Left ventricle myocardium inferior (tissue), 1 donor: ENCODE results near the gene ROS1. TPM values are rescaled to one million over a fixed set of nuclear protein-coding genes. Genes with fewer than 3 reads are reported as not detected.

Experiments used
- DNase-seq: peaks from one replicate; pipeline ENCODE4 v3.0.0-alpha.2; 2020
- H3K27ac ChIP-seq: fragments of 200-600 bp; replicated peaks from 2 replicates; pipeline ENCODE4 v1.8.0; 2021
- H3K27me3 ChIP-seq: fragments of 200-600 bp; 2 replicates; pipeline ENCODE4 v1.8.0; 2021; ENCODE audit warnings: low read depth
- H3K36me3 ChIP-seq: fragments of 200-600 bp; 2 replicates; pipeline ENCODE4 v1.8.0; 2021
- H3K4me1 ChIP-seq: fragments of 200-600 bp; 2 replicates; pipeline ENCODE4 v1.8.0; 2021
- H3K4me3 ChIP-seq: fragments of 200-600 bp; 2 replicates; pipeline ENCODE4 v1.8.0; 2021; ENCODE audit warnings: mild to moderate bottlenecking, moderate library complexity
- H3K9me3 ChIP-seq: fragments of 200-600 bp; replicated peaks from 2 replicates; pipeline ENCODE4 v1.8.0; 2021
- CTCF ChIP-seq: fragments of 200-600 bp; IDR thresholded peaks from 2 replicates; pipeline ENCODE4 v1.8.0; 2021; ENCODE audit warnings: antibody characterized with exemption, mild to moderate bottlenecking, borderline replicate concordance
- intact Hi-C: fragments of 100-400 bp; cut with micrococcal nuclease; formaldehyde crosslinking; loops from one replicate; pipeline ENCODE4 v1.11.0; 2022
- total RNA-seq: library from RNA; stranded (reverse); fragmentation: NEBNext Ultra II Directional; extraction: Animal tissue kit (Norgen Biotek cat#: 25700); gene quantifications from one replicate; pipeline ENCODE4 v1.2.1, GENCODE V29; 2021
- donor health status: DM: no; HTN: yes; CAD: no; lungs with severe emphysema.

Gene ROS1
- total RNA-seq, 1 donor from 2014 or later = 0.08 TPM

GRCh38 chr6:117389227-117390057 lies 36.3 kb downstream of the ROS1 start:
- no peak for DNase-seq
- no peak overlapping the region for H3K27ac ChIP-seq
- H3K36me3 ChIP-seq = no peaks in the 10 kb centered on the region
- intact Hi-C loops = no loop called here
- H3K27me3 ChIP-seq = no peaks in the 10 kb centered on the region
- TF ChIP-seq CTCF = no peak
- no peaks in the 10 kb centered on the region for H3K4me1 ChIP-seq
- H3K9me3 ChIP-seq = peaks cover under 1% of the 10 kb centered on the region
- no peak overlapping the region for H3K4me3 ChIP-seq

- intact Hi-C loops = no loop called here
- no peaks in the 10 kb centered on the region for H3K36me3 ChIP-seq
- TF ChIP-seq CTCF = no peak
These were observed 38.2 kb downstream of the ROS1 start for GRCh38 chr6:117387454-117387974.

GRCh38 chr6:117384659-117385058 lies 41.1 kb downstream of the ROS1 start:
- no peak for TF ChIP-seq CTCF
- no peak overlapping the region for H3K4me3 ChIP-seq
- no peak overlapping the region for H3K27ac ChIP-seq
- peaks cover 4% of the 10 kb centered on the region for H3K9me3 ChIP-seq
- H3K36me3 ChIP-seq = no peaks in the 10 kb centered on the region
- DNase-seq = no peak
- no peaks in the 10 kb centered on the region for H3K4me1 ChIP-seq
- intact Hi-C loops = no loop called here
- H3K27me3 ChIP-seq = no peaks in the 10 kb centered on the region

More at GRCh38 chr6:117387454-117387974, 38.2 kb downstream of the ROS1 start:
- DNase-seq = no peak
- Histone ChIP-seq H3K9me3 (peaks cover 4% of the 10 kb centered on the region), H3K4me3 (no peak overlapping the region), H3K4me1 (no peaks in the 10 kb centered on the region), H3K27me3 (no peaks in the 10 kb centered on the region), H3K27ac (no peak overlapping the region)

- no peak for DNase-seq
- intact Hi-C loops = no loop called here
- no peak for TF ChIP-seq CTCF
- no peak overlapping the region for H3K4me3 ChIP-seq
- H3K27ac ChIP-seq = no peak overlapping the region
- no peaks in the 10 kb centered on the region for H3K4me1 ChIP-seq
- peaks cover 4% of the 10 kb centered on the region for H3K9me3 ChIP-seq
- no peaks in the 10 kb centered on the region for H3K27me3 ChIP-seq
- H3K36me3 ChIP-seq = no peaks in the 10 kb centered on the region
These were observed 44.0 kb downstream of the ROS1 start for GRCh38 chr6:117381749-117382148.

- Histone ChIP-seq H3K36me3 (no peaks in the 10 kb centered on the region), H3K4me1 (no peaks in the 10 kb centered on the region), H3K9me3 (peaks cover 8% of the 10 kb centered on the region), H3K4me3 (no peak overlapping the region), H3K27ac (no peak overlapping the region), H3K27me3 (no peaks in the 10 kb centered on the region)
- DNase-seq = no peak
- intact Hi-C loops = no loop called here
- no peak for TF ChIP-seq CTCF
These were observed 45.4 kb downstream of the ROS1 start for GRCh38 chr6:117380298-117380697.
